Activated T-helper 1 cell treated with Interleukin-2 at 50 U/mL for 16 hours (primary cell): ENCODE measurements around the gene RABL6.
"Not testable (repeated sequence)": the region's sequence is repeated elsewhere in the genome, so short reads cannot be mapped to it uniquely, and the experiment has no call there.

ENCODE experiments used
- DNase-seq: peaks from one replicate; pipeline ENCODE4 v3.0.0-alpha.2; 2020; ENCODE audit warnings: low read depth

RABL6 gene

GRCh38 chr9:136821826-136822544 lies 14.2 kb downstream of the RABL6 start:
- no peak for DNase-seq

DNA sequence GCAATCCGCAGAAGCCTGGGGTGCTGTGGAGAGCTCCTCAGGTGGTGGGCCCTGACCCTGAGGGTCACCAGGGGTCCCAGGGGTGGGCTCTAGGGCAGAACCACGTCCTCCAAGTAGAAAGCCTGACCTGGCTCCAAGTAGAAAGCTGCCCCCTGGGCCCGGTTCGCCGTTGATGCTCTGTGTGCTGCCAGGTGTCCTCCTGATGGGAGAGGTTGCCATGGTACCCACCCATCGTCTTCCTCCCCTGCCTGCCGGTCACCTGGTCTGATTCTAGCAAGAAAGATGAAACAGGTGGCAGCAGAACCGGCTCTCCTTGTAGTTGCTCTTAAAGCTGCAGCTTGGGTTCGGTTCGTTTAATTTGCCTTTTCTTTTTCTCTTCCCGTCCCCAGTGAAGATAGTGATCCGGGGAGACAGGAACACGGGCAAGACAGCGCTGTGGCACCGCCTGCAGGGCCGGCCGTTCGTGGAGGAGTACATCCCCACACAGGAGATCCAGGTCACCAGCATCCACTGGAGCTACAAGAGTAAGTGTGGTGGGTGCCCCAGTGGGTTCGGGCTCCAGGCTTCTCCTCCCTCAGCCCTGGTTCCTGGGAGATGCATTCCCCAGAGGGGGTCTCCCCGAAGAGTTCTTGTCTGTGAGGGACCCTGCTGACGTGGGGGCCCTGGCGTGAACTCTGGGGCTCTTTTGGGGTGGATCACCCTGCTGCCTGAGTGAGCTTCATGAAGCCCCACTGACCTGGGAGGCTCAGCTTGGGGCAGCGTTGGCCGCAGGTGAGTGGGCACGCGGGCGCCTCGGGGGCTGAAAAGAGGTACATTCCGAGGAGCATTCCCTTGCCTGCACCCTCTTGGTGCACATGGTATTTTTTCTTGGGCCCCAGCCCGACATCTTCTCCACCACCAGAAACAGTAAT lies 15.6 kb downstream of the RABL6 start:
- no peak for DNase-seq

DNA sequence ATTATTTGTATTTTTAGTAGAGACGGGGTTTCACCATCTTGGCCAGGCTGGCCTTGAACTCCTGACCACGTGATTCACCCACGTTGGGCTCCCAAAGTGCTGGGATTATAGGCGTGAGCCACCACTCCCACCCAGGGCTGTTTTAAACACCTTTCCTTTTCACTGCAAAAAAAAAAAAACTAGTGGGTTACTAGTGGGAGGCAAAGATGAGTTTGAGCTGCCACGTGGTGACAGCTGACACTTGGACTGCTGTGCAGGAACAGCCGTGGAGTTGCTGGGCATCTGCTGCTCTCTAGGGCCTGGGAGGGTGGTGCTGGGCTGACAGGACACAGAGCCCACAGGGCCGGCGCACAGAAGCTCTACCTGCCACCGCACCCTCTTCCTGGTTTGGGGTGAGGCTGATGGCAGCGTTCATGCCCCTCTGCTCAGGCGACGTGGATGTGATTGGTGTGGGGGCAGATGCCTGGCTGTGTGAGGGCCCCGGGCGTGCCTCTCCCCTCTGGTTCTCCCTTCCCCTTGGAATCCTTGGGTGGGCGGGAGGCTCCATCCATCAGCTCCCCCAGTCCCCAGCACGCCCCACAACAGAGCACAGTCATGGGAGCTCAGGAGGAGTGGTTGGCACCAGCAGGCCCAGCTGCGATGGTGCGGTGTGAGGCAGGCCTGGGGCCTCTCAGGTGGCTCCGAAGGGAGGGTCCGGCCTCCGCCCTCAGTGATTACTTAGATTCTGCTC lies 16.9 kb downstream of the RABL6 start:
- no peak for DNase-seq

GRCh38 chr9:136825295-136826187 lies 17.8 kb downstream of the RABL6 start:
- DNase-seq = no peak

DNA sequence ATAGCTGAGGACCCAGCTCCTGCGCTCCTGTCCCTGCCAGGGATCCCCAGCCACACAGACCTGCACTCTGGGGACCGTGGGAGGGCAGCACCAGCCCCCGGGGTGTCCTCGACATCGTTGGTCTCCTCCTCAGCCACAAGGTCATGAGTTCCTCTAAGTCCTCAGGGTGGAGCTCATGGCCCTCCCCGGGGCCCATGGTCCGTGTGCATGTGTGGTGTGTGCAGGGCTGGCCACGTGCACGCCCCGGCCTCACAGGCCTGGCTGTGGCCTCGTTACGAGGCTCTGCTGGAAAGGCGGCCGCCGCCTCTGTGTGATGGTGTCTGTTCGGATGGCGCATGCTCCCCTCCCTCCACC lies 18.4 kb downstream of the RABL6 start:
- DNase-seq = no peak

DNA sequence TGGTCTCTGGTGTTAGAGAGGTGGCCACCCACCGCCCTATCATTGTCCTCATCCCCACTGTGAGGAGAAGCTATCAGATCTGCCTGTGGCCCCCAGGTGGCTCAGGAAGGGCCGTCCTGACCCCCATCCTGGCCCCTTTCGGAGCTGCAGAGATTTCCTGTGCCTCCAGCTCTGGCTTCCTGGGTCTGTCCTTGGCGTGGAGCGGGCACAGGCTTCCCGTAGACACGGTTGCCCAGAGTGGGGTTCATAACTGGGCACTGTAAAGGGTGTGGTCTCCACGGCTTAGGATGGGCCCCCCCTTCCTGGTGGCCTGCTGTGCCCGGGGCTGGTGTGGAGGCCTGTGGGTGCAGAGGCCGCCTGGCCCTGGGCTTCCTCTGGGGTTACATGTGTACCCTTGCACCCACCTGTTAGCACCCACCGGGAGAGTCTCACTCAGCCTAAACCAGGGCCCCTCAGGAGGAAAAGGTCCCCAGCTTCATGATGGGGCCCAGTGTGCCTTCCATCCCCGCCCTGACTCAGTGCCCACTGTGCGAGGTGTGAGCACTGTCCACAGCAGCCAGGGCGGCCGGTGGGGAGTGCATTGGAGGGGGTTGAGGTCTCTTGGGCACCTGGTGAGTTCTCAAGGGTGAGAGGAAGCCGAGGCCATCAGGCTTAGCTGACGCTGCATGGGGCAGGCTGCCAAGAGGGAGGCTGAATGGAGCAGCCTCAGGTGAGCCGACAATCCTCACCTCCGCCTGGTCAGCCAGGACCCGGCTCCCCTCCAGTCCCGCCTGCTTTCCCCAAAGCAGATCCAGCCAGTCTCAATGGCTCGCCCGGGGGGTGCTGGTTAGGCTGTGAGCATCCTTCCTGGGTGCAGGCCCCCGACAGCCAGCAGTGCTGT lies 19.2 kb downstream of the RABL6 start:
- DNase-seq = no peak

DNA sequence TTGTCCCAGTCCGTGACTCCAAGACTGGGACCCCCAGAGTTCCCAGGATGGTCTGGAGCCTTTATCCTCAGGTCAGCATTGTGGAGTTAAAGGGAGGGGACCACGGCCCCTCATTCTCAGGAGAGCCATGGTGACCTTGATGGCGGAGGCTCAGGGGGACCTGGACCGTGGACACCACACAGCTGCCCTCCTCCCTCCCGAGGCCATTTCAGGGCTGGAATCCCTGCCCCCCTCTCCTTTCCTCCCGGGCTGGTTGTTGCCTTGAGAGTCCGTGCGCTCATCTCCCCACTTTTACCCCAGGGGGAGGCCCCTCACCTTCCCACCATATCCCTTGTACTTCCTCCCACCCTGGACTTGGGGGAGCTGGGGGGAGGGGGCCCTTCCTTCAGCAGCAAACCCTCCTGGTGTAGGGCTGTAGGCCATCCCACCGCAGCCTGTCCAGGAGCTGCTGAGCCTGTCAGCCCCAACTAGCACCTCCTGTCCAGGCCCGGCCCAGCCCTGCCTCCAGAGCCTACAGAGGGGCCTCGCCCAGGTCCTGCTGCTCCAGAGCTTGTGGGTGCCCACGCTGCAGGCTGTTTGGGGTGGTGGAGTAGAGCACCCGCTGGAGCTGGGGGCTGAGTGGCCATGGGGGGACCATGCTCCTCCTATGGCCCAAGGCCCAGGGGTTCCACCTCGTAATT lies 20.2 kb downstream of the RABL6 start:
- no peak for DNase-seq

DNA sequence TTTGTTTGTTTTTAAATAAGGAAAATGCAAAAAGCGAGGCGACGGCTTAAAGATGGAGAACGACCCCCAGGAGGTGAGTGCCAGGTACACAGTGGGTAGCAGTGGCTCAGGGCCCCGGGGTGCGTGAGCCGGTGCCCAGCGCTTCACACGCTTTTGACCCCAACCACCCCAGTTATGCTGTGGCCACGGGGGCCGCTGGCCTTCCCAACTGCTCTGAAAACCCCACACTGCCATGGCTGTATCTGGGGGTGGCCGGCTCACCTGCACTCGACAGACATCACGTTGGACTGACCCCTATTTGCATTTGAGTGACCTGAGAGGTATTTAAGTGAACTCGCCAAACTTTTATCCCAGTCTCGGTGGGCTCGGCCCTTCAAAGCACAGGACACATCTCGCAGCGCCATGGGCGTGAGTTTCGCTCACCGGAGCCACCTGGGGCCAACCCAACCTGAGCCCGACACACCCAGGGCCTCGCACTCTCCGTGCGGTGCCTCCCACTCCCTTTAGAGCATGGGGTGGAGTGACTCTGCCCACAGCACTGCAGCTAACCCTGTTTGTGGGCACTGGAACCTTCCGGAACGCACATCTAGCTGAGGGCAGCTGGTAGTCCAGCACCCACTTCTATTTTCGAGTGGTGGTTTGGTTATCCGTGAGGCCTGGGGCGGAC lies 20.9 kb downstream of the RABL6 start:
- no peak for DNase-seq

- DNase-seq = no peak
These were observed 21.7 kb downstream of the RABL6 start for GRCh38 chr9:136829412-136829811.

DNA sequence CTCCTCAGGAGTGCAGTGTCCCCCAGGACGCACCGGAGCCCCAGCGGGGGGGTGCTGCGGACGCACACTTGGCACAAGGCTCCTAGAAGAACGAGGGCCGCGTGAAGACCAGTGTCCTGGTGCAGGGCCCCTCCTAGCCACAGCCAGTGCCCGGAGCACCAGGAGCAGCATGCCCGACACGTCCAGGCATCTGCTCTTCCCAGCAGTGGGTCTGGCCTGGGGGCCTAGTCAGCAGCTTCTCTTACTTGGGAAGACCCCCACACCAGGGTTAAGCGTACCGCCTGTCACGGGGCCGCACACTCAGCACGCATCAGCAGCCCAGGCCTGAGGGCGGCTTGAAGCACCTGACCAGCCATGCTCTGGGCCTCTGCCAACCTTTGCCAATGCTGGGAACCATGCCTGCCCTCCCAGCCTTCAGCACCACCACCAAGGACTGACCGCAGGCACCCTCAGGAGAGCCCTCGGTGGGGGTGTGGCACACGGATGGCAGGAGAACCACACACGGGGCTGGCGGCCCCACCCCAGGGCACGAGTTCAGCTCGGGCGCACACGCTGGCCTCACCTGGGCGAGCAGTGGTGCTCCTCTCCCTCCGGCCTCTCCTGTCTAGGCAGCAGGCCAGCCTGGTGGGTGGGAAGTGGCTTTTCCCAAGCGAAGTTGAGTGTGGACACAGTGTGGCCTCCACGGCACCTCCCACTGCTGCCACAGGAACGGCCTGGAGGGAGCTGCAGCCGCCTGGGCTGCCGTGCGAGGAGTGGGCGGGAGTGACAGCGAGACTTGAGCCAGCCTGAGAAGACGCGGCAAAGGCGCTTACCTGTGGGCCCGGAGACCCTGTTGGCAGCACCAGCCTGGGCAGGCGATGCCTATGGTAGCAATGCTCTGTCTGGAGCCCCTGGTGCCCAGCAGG lies 22.5 kb downstream of the RABL6 start:
- no peak for DNase-seq

DNA sequence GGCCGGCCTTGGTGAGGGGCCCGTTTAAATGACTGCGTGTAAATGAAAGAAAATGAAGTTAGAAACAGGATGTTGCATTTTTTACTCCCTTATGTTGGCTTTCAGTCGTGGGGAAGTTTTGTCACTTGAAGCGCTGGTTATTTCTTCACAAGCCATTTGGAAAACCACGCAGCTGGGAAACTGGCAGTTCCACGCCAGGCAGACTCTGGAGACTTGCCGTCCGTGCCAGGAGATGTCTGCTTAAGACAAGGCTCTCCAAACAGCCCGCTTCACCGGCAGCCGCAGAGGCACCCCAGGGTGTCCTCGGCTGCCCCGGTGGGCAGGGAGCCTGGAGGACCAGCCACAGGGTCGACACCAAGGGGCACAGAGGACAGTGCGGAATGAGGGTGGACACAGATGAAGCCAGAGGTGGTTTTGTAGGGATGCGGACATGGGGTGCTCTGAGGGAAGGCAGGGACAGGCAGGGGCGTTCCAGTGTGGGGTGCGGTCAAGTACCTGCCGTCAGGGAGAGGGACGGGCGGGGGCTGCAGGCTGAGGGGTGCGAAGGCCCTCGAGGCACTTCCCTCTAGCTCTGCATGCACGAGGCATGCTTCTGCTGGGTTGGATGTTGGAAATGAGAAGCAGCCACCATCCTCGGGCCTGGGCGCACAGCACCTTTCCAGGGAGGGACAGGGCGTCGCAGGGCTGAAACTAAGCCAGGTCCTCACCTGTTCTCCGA lies 23.4 kb downstream of the RABL6 start:
- no peak for DNase-seq

GRCh38 chr9:136831720-136832104 lies 24.0 kb downstream of the RABL6 start:
- no peak for DNase-seq

DNA sequence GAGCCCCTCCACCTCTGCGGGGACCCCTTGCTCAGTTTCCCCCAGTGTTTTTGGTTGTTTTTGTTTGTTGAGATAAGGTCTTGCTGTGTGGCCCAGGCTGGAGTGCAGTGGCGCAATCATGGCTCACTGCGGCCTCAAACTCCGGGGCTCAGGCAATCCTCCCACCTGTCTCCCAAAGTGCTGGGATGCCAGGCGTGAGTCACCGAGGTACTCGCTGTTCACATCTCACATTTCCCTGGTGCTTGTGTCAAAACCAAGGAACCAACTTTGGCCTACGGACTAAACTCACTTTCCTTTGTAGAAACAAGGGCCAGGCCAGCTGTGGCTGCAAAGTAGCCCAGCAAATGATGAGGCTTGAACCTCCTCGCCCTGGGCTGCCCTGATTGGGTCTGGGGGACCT lies 24.8 kb downstream of the RABL6 start:
- DNase-seq = no peak

DNA sequence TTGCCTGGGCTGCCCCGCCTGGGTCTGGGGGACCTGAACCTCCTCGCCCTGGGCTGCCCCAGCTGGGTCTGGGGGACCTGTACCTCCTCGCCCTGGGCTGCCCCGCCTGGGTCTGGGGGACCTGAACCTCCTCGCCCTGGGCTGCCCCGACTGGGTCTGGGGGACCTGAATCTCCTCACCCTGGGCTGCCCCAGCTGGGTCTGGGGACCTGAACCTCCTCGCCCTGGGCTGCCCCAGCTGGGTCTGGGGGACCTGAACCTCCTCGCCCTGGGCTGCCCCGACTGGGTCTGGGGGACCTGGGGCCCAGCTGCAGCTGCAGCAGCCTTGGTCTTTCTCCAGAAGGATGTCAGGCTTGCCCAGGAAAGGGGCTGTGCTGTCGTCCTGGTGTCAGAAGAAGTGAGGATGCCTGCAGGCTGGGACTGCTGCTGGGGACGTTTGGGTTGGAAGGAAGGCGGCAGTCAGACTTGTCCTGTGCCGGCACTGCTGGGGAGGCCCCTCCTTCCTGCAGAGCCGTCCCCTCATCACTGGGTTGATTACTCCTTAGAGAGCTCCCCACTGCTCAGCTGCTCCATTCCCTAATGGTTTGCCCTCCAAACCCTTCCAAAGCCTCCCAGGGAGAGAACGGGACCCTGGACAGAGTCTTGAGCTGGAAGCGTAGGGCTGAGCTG lies 25.8 kb downstream of the RABL6 start:
- DNase-seq = not testable (repeated sequence)

GRCh38 chr9:136835162-136835931 lies 27.6 kb downstream of the RABL6 start:
- DNase-seq = no peak
